GM12872 (cell line): ENCODE measurements around the gene HAUS2.

Experiments used
- TF ChIP-seq, protein P1 (sequence below): IDR thresholded peaks from 3 replicates; pipeline ENCODE4 v1.5.1; 2011; ENCODE audit warnings: low read depth, mild to moderate bottlenecking, low read length, moderate library complexity; ENCODE audit not compliant: insufficient read depth

Gene HAUS2

DNA sequence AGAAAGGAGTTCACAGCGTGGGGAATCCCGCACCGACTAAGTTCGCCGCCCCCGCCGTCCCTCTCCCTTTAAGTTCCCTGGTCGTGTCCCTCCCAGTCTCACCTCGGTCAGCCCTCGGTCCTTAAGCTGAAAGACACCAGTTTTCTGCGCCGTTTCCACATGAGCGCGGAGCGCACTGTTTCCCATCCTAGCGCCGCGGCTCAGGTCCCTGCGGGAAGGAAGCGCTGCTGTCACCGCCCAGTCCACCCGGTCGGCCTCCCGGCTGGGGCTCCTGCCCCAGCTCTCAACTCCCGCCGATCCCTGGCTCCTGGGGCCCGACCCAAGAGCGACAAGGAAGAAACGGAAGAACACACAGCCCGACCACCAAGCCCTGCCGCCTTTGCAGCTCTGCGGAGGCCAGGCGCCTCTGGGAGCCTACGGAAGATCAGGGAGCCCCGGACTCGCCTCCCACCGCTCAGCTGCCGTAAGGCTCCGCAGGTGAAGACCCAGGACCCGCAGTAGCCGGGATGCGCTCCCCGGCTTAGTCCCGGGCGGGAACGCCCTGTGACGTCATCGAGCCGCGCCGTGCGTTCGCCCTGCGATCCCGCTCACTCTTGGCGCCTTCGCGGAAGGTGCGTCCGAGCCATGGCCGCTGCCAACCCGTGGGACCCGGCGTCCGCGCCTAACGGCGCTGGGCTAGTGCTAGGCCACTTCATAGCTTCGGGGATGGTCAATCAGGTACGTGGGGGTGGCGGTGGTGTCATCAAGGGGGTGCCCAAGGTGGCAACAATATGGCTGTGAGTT is at the start of gene HAUS2, which contains the start of gene LRRC57:
HAUS2 (plus strand) TSS at position 590 of the 783 bp plus-strand sequence; CDS start at position 625, 35 bp downstream.
LRRC57 (minus strand) TSS at position 545 of the 783 bp plus-strand sequence; CDS start at position 186, 359 bp downstream.
- TF ChIP-seq, protein P1, sequence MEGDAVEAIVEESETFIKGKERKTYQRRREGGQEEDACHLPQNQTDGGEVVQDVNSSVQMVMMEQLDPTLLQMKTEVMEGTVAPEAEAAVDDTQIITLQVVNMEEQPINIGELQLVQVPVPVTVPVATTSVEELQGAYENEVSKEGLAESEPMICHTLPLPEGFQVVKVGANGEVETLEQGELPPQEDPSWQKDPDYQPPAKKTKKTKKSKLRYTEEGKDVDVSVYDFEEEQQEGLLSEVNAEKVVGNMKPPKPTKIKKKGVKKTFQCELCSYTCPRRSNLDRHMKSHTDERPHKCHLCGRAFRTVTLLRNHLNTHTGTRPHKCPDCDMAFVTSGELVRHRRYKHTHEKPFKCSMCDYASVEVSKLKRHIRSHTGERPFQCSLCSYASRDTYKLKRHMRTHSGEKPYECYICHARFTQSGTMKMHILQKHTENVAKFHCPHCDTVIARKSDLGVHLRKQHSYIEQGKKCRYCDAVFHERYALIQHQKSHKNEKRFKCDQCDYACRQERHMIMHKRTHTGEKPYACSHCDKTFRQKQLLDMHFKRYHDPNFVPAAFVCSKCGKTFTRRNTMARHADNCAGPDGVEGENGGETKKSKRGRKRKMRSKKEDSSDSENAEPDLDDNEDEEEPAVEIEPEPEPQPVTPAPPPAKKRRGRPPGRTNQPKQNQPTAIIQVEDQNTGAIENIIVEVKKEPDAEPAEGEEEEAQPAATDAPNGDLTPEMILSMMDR: no peak

DNA sequence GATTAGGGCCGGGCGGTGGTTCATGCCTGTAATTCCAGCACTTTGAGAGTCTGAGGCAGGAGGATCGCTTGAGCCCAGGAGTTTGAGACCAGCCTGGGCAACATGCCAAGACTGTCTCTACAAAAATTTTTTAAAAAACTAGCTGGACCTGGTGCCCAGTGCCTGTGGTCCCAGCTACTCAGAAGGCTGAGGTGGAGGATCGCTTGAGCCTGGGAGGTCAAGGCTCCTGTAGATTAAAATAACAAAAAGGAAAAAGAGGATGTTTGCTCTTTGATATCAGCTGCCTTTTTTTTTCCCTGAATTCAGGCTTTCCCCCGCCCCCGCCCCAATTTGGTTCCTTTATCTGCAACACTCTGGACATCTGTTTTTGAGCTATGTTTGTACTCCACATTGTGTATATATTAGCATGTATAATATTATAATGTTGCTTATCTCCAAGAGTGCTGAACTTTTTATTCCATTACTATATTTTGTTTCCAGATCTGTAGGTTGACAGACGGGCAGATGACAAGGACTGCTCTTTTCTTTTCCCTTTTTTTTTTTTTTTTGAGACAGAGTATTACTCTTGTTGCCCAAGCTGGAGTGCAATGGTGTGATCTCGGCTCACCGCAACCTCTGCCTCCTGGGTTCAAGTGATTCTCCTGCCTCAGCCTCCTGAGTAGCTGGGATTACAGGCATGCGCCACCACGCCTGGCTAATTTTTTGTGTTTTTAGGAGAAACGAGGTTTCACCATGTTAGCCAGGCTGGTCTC is 48.6 kb upstream of the HAUS2 start:
- TF ChIP-seq, protein P1: no peak

DNA sequence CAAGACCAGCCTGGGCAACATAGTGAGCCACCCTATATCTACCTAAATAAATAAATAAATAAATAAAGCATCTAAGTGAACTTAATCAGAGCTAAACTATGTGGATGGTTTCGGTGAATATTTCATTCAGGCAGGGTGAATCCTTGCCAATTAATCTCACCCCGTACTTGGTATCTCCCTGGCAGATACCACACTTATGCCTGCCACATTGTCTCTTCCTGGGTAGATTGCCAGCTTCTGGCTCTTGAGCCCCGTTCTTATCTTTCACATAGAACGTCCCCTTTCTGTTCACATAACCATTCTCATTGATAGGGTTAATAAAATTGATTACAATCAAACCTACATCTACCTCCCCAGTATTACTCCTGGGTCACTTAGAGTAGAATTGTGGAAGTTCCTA is 46.2 kb upstream of the HAUS2 start:
- TF ChIP-seq, protein P1: no peak

DNA sequence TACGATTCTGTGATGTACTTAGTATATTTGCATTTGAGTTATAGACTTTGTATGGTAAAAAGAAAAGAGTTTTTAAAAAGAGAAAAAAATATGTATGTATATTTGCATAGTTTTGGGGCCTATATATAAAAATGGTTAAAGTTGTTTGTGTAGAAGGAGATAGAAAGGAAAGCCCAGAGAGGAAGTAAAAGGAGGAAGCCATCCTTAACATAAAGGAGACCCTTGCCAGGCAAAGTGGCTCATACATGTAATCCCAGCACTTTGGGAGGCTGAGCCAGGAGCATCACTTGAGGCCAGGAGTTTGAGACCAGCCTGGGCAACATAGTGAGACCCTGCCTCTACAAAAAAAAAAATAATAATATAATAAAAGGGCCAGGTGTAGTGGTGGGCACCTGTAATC is 44.8 kb upstream of the HAUS2 start:
- TF ChIP-seq, protein P1: no peak

DNA sequence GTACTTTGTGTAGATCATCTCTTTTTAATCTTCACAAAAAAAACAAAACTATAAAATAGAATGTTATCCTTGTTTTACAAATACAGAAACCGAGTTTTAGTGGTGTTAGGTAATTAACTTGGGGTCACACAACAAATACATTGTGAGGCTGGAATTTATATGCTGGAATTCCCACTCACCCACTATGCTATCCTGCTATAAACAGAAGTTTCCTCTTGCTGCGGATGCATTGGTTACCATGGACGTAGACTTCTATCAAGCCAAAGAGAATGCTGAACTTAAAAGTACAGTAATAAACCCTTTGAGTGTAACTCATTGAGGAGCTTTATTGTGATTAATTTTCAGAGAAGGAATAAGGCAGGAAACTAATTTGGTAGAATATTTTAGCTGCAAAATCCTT is 44.0 kb upstream of the HAUS2 start:
- TF ChIP-seq, protein P1: no peak

DNA sequence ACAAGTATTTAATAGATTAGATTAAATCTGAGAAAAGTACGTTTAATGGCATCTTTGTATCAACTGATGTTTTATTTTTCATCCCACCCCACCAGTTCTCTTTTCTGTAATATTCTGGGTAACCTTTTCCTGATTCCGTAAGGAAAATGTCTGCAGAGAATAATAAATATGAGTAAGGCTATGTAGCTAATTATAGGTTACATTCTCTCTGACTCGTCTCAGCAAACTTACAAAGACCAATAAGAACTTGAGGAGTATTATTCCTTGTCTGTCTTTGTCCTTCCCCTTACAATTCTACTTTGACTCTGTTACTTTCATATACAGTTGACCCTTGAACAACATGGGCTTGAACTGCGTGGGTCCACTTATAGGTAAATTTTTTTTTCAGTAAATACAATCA is 41.1 kb upstream of the HAUS2 start:
- TF ChIP-seq, protein P1: no peak

DNA sequence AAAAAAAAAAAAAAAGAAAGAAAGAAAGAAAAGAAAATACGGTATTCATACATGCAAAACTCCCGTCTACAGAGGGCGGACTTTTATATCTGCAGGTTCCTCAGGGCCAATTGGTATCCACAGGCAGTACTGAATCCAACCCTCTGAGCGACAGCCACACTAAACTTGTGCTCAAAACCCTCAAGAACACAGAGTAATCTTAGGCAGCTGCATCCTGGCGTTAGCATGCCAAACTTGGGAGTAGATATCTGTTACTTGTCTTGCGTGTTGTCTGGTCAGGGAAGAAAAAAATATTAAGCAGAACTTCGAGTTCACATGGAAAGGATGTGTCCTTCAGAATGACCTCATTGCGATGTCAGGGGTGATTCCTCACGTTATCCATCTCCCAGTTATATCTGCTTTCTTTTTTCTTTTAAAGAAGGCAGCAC is 40.4 kb upstream of the HAUS2 start:
- TF ChIP-seq, protein P1: no peak
